NCI-H1694 treated with DMSO at 0.1 percent for 48 hours (cell line): Measurements from ENCODE around the gene TSPAN3.

Experiments
- DNase-seq: peaks from one replicate; lab custom pipeline; 2025; lab: John Stamatoyannopoulos, UW

The TSPAN3 gene

GRCh38 chr15:77053709-77054108 is 17.2 kb downstream of the TSPAN3 start:
- DNase-seq = no peak

GRCh38 chr15:77052556-77052955 is 18.4 kb downstream of the TSPAN3 start:
- no peak for DNase-seq

- no peak for DNase-seq
Observed at GRCh38 chr15:77048135-77048876, 22.6 kb downstream of the TSPAN3 start.

GRCh38 chr15:77046704-77047412 is 24.1 kb downstream of the TSPAN3 start:
- DNase-seq = no peak

GRCh38 chr15:77045985-77046384 is 24.9 kb downstream of the TSPAN3 start:
- no peak for DNase-seq

GRCh38 chr15:77044228-77045042 is 26.5 kb downstream of the TSPAN3 start:
- DNase-seq = no peak

- no peak for DNase-seq
Observed at GRCh38 chr15:77042955-77043920, 27.7 kb downstream of the TSPAN3 start.

GRCh38 chr15:77042245-77042919 is 28.5 kb downstream of the TSPAN3 start:
- no peak for DNase-seq

GRCh38 chr15:77040673-77041072 is 30.2 kb downstream of the TSPAN3 start:
- DNase-seq = no peak

- no peak for DNase-seq
Observed at GRCh38 chr15:77039848-77040247, 31.1 kb downstream of the TSPAN3 start.

- no peak for DNase-seq
Observed at GRCh38 chr15:77039217-77039533, 31.7 kb downstream of the TSPAN3 start.

GRCh38 chr15:77038312-77039216 is 32.3 kb downstream of the TSPAN3 start:
- no peak for DNase-seq

- DNase-seq = no peak
Observed at GRCh38 chr15:77037388-77038209, 33.3 kb downstream of the TSPAN3 start.

GRCh38 chr15:77036537-77037387 is 34.1 kb downstream of the TSPAN3 start:
- no peak for DNase-seq

- DNase-seq = no peak
Observed at GRCh38 chr15:77035999-77036471, 34.9 kb downstream of the TSPAN3 start.

GRCh38 chr15:77035584-77035983 is 35.3 kb downstream of the TSPAN3 start:
- no peak for DNase-seq

GRCh38 chr15:77034695-77035489 is 36.0 kb downstream of the TSPAN3 start:
- DNase-seq = no peak
